ENCODE data around the gene RTRAF.

RTRAF gene

GRCh38 chr14:52048641-52049204, 59.4 kb downstream of the RTRAF start:
- H3K4me3 ChIP-seq (ENCODE audit: low read depth, low read length) = no peak overlapping the region

GRCh38 chr14:52049271-52049670, 59.9 kb downstream of the RTRAF start:
- H3K4me3 ChIP-seq (ENCODE audit: low read depth, low read length) = no peak overlapping the region

DNA sequence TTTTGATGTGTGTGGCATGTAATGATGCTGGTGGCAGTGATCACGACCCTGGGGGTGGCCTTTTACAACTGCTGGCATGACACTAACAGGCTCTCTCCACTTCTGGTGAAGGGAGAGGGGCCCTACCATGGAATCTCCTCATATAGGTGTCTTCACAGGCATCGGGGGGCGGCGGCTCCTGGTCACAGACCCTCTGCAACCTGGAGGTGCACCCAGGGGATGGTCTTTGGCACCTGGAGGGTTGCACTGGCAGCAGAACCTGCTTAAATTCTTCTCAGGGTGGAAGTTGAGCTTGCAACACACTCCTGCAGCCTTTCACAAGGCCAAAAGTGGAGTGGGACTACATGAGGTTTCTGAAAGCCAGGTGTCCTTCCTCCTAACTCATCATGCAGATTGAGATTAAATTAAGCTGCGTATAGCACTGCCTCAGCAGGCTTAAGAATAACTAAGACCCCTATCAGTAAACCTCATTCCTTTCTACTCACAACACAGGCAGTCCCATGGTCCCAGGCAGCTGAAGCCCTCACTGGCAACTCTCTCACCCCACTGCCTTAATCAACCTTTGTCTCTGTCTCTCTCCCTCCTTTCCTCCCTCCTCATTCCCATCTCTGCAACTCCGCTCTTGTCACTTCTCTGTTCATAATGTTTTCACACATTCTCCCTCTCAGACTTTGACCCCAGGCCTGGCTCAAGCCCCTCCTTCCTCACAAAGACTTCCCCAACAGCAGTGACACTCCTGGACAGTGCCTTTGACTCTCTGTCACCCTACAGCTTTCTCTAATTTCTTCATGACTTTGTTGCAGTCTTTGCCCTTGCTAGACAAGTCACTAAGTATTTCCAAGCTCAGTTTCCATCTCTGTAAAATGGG, 60.6 kb downstream of the RTRAF start:
- no peak overlapping the region for H3K4me3 ChIP-seq (ENCODE audit: low read depth, low read length)

DNA sequence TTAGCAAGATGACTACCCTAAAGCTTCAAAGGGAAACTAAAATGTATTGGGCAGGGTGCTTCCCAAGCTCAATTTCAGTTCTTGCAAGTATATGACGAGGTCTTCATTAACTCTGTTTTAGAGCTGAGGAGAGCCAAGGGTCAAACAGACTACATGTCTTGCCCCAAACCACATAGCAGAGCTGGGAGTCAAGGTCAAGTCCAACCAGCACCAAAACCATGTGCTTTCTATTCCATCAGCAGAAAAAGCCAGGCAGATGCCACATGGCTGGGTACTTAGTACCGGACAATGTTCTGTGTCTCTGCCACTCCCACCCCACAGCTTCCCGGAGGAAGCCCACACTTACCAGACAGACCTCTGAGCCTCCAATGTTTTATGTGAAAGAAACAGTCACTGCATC, 61.9 kb downstream of the RTRAF start:
- no peak overlapping the region for H3K4me3 ChIP-seq (ENCODE audit: low read depth, low read length)

DNA sequence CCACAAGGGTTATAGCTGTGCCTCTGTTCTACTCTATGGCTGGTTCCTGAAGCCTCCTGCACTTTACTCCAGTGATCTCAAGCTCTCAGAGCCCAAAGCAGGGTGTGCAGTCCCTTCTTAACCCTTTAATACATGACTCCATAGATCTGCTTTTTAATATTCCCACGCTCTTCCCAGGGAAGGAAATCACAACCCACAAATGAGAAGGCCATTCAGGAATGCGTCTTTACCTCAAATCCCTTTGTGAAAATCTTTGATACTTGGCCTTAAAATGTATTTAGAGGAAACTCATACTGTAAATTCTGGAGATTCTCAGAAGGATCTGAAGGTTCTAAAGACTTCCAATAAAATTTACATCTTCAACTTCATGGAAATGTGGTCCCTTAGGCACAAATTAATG, 62.5 kb downstream of the RTRAF start:
- no peak overlapping the region for H3K4me3 ChIP-seq (ENCODE audit: low read depth, low read length)

DNA sequence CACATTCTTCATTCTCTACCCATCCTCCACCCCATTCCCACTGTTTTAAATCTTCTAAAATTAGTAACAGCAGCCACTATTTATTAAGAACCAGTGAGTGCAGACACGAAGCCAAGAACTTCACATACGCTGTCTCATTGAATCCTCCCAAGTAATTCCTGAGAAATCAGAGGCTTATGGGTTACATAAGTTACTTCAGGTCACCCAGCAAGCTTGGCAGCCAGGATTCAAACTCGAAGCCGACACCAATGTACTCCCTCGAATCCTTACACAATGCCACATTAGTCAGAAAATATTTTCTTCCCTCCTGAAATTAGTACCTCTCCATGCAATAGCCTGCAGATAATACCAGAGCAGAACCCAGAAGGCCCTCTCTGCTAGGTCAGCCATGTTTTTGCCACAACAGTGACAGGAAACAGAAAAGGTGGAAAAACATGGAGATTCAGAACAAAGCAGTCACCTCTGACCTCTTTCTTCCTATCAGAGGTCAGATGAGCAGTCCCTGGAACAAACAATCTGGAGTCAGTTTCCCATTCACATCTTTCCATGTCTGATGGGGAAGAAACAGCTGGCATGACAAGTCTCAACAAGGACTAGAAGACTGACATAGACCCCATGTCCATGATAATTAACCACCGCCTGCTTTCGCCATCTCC, 63.1 kb downstream of the RTRAF start:
- H3K4me3 ChIP-seq (ENCODE audit: low read depth, low read length) = no peak overlapping the region

DNA sequence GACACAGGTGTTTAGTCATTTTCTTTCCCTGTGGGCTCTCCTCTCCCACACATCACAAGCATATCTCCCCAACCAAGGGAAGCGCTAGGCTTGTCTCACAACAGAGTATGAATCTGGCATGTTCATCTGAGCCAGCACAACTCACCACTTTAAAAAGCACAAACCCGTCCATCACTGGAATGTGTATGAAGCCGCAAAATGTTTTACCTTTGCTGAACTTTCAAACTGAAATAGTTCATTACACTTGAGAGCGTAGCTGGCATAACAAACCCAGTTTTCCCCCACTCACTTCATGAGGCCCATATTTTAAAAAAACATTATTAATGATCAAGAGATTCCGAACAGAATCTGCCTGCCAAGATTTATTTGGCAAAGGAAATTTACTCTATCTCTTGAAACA, 63.7 kb downstream of the RTRAF start:
- no peak overlapping the region for H3K4me3 ChIP-seq (ENCODE audit: low read depth, low read length)

DNA sequence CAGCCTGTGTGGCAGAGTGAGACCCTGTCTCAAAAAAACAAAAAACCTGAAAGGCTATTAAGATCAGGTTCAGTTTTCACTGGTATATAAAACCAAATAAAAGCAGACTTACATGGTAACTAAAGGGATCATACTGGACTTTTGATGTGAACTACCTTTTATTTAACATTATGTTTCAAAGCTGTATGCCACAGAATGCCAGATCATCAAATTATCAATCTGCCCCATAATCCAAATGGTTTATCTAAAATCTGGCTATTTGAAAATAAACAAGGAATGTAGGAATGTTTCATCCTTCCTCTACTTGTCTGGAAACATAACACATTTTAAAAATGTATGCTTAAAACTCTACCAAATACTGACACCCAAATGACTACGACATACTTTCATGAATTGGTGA, 65.3 kb downstream of the RTRAF start:
- no peak overlapping the region for H3K4me3 ChIP-seq (ENCODE audit: low read depth, low read length)

- no peak overlapping the region for H3K4me3 ChIP-seq (ENCODE audit: low read depth, low read length)
Measured at GRCh38 chr14:52055167-52055566, 65.8 kb downstream of the RTRAF start.

DNA sequence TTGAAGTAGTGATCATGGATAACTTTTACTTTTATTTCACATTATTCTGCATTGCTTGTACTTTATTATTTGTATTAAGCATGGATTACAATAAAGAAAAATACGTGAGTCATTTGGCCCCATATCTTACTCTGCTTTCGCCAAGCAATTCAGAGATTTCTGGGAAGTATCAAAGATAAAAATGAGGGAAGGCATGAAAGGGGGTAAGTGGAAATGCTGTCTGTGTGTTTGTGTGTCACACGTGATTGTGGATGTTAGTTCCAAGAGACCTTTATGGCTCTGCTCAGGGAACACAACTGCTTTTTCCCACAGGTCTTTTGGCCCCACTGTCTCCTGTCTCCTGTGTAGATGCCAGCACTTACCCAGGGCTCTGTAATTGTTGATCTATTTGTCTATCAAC, 69.0 kb downstream of the RTRAF start:
- H3K4me3 ChIP-seq (ENCODE audit: low read depth, low read length) = no peak overlapping the region

DNA sequence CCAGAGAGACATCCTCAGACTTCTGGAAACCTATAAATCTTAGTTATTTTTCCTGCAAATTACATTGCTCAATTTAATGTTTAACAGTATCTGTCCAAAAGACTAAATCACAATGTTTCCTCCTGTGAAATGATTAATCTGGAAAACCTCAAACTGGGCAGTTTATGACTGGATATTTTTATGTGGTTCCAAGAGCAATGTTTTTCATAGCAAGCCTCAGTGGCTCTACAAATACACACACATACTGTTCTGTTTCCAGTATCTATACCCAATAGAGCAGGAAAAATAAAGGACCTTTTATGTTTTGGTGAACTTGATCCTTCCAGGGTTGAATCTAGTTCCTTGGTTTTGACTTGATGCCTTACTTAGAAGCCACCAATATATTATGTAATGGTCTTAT, 70.3 kb downstream of the RTRAF start:
- H3K4me3 ChIP-seq (ENCODE audit: low read depth, low read length) = no peak overlapping the region

- no peak overlapping the region for H3K4me3 ChIP-seq (ENCODE audit: low read depth, low read length)
Measured at GRCh38 chr14:52060080-52060479, 70.7 kb downstream of the RTRAF start.

Measured in iPS-11a (cell line).